ENCODE measurements around the gene CEP170B.

GRCh38 chr14:104892531-104893434 lies 27.7 kb downstream of the CEP170B start:
- TF ChIP-seq CTCF (conservative IDR thresholded peaks at IDR 0.05 in 1 of 2, IDR thresholded peaks at IDR 0.05 in 1 of 2; ENCODE audit: low read depth in 1 of 2, low read length in 2 of 2) (no peak), EZH2 (IDR thresholded peaks at IDR 0.05; ENCODE audit: low read length, missing control alignments) (no peak)

Data from fibroblast of lung (primary cell).